GM18858 (cell line): ENCODE measurements around the gene TNN.

Experiments used
- ATAC-seq: cut with Tn5 transposase; IDR thresholded peaks from one replicate; pipeline ENCODE4 v1.9.1; 2021; ENCODE audit not compliant: unreplicated experiment

The TNN gene

DNA sequence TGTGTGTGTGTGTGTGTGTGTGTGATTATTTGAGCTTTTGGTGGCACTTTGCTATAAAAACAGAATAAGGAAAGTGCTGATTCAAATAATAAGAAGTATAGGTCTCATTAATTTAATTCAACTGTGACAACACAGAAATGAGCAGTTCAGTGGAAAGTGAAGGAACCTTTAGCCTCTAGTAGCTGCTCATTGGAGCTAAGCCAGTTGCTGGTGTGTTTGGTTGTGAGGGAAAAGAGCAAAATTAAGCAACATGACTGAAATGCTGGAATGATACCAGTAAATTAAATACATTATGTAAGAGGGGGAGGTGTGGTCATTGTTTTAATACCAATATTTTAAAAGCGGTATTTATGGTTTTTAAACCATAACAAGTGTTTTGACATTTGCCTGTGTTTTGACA is 69.7 kb downstream of the TNN start:
- ATAC-seq = no peak

DNA sequence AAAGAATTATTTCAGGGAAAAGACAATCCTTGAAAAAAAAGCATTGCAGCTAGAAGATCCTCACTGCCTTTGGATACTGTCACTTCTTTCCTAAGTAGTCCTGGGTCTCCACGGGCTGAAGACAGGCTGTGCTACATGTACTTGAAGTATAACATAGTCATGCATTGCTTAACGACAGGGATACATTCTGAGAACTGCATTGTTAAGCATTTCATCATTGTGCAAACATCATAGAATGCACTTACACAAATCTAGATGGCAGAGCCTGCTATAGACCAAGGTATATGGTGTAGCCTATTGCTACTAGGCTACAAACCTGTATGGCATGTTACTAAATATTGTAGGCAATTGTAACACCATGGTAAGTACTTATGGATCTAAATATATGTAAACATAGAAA is 70.9 kb downstream of the TNN start:
- no peak for ATAC-seq

DNA sequence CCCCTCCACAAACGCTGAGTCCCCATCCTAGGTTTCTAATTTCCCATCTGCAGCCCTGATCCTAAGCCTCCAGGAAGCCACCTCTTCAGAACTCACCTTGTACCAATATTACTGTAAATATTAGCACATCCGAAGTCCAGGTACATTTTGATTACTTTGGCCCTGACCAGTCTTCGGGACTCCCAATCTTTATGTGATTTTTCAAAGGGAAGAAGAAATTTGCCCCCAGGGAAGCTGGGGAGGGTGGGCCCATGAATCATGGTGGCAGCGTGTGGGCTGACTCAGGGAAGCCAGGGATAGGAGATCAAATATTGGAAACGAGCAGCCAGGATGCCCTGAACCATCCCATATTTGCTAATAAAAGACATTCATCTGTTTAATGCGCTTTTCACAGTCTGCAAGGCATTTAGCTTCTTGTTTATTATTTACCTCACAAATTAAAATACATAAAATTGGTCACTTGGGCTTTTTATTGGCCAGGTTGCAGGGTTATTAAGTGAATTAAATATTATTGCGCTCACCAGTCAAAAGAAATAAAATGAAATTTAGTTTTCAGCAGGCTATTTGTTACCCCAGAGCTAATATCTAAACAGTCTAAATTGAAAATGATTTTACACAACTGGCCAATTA is 78.4 kb downstream of the TNN start:
- ATAC-seq = no peak

DNA sequence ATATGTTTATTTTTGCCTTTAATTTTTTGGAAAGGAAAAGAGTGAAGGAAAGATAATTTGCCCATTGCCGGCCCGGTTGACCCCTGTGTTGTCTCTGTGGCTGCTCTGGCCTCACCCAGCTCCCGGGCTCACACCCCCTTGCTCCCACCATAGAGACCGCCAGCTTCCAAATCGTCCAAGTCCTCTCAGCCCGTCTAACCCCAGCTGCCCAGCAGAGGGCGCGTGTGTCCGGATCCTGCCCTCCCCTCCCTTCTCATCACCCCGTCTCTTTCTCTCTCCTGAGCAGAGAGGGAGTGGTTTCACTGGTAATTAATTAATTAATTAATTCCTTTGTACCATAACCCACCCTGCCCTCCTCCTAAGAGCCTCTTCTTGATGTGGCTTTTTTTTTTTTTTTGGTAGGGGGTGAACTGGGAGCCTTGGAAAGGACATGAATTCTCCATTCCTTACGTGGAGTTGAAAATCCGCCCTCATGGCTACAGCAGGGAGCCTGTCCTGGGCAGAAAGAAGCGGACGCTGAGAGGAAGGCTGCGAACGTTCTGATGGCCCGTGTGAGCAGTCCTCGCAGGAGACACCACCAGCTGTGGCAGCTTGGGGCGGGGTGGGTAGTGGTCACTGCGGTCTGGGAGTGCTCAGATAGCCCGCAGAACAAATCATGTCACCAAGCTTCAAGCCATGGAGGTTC is 79.0 kb downstream of the TNN start:
- ATAC-seq = no peak

DNA sequence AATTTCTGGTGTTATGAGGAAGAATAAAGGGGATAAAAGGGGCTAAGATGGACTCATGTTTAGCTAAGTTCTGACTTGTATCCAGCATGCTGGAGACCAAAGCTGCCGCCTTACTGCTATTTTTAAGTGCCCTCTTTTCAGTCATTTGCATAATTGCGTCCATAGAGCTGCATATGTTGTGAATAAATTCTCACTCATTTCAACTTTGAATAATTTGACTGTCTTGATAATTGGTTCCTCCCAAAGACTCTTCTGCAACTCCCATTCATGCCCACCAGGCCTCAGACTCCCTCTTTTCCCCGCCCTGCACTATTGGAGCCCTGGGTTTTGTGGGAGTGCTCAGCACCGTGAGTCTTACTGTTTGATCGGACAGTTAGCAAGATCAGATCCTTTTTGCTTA is 79.9 kb downstream of the TNN start:
- ATAC-seq = no peak

DNA sequence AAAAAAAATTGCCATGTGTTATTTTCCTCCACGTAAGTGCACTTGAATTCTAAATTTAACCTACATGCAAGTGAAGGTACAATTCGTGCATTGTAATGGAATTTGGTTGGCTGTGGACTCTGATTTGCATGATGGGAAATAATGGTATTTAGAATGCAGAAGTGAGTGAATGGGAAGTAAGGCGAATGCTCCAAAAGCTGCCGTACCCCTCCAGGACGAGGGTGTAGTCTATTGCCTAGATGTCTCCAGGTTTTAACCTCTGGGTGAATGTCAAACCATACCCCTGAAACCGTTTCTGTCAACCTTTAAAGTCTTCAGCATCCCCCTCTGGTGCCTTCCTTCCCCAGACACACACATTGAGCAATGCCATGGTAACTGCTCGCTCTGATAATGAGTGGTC is 80.4 kb downstream of the TNN start:
- no peak for ATAC-seq

DNA sequence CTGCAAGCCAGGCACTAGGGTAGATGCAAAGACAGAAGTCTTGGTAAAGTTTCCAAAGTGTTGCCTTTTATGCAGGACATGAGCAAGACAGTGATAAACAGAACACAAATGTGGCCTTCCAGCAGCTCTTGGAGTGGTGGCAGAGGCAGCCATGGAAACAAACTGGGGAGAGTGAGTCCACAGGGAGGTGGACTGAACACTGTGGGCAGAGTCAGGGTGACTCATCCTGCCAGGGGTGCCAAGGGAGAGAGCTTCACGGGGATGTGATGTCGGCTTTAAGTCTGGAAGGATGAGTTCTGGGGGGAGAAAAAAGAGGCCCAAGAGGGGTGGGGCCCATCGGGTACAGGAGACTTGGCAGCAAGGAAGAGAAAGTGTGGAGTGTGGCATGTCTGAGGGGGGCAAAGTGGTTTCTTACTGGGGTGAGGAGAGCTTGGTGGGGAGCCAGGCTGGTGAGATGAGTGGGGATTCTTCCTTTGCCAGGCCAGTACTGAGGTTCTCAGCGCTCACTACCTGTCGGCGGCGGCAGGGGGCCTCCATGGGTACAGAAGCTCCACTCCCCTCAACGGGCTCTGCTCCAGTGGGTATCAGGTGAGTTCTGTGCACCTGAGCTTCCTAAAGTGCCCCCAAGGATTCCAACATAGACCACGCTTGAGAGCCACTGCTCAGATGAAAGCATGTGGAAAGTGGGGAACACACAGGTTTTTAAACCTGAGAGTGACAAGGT is 83.1 kb downstream of the TNN start:
- no peak for ATAC-seq

DNA sequence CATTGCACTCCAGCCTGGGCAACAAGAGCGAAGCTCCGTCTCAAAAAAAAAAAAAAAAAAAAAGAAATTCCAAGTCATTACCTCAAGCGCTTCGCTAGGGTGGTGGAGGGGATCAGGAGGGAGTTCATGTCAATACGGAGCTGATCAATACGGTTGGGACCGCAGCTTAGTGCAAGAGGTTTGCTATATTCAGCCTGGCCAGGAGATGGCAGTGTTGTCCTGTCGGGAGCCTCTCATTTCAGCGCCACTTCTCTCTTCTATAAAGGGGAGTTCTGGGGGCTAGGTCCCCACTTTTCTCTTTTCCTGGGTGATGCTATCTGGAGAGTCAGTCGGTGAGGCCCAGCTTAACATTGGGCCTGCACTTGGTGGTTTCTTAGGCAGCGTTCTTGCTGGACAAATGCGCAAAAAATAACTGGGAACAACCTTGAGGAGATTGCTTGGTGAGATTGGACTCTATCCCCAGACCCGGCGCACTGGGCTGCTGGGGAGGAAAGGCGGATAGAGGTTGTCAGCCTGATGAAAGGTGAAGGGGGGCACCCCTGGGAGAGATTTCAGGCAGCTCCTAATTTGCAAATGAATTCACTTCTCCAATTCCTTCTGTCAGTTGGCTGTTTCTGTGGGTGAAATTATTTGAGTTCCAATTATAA is 84.5 kb downstream of the TNN start:
- ATAC-seq = no peak

DNA sequence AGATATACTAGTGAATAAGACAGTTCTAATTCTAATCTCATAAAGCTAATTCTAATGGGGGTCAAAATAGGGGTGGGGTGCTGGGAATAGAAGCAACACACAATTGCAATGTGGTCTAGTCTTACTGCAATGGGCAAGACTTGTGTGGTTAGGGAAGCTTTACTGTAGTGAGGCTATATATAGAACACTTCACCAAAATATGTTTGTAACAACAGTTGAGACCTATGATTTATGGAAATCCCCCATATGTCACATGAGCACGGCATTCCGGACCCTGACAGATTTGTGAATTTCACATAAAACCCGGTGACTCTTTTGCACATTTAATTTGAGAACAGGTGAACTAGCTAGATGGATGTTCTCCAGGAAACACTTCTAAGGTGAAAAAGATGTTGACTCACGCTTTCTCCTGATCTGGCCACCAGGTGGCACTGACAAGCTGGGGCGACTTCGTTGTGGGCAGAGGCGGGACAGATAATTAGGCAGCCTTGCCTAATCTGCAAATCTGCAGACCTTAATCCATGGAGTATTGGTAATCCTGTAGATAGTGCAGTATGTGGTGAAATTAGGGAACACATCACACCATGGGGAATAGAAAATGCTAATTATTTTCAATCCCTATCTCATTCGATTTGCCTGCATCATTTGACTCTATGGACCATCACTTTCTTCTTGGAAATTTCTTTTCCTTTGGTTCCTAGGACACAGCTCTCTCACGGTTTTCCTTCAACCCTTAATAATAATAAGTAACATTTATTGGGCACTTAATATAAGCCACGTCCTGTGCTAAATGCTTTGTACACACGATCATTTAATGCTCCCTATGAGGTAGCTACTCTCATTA is 87.2 kb downstream of the TNN start:
- no peak for ATAC-seq

DNA sequence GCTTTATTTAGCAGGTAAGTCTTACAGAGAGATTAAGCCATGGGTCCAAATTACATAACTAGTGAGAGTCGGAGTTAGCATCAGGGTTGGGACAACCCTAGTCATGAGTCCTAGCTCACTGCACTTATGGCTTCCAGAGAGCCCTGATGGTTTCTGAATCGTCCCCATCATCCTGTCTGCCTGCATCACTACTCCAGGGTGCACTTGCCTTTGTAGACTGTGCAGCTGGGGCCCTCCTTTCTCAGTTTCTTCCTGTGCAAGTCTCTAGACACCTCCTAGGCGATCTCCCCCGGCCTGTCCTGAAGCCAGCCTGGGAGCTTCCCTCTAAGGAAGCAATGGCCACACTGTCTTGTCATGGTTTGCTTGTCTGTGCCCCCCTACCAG is 87.8 kb downstream of the TNN start:
- ATAC-seq = no peak

DNA sequence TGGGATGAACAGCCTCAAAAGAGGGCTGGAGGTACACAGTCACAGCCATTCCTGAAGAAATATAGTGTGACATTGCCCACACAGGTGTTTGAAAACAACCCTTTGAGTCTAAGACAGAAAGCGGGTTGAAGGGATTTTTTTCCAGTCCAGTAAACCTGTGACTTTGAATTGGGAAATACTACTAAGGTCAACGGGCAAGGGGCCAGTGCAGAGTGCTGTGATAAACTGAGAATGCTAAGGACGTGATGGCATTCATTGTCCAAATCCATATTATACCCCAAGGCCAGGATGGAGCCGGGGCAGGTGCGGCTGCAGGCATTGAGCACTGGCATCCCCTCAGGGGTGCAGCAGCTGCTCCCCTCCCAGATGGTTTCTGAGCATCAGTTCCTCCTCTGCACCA is 88.3 kb downstream of the TNN start:
- ATAC-seq = no peak

DNA sequence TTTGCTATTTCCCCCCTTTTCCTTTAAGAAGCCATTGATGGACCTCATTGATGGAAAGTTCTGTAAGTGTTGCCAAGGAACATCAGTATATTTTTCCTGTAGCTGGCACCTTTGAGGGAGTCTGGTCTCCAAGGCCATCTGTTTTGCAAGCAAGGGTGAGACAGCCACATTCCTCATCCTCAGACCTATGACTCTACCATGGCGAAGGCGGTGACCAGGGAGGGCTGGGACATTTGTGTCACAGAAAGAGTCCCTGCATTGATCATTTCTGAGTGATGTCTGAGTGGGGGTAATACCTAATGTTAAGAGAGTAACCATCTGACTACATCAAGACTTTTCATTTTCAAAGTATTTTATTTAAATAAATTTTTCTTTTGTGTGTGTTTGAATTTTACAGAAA is 89.6 kb downstream of the TNN start:
- ATAC-seq = no peak

DNA sequence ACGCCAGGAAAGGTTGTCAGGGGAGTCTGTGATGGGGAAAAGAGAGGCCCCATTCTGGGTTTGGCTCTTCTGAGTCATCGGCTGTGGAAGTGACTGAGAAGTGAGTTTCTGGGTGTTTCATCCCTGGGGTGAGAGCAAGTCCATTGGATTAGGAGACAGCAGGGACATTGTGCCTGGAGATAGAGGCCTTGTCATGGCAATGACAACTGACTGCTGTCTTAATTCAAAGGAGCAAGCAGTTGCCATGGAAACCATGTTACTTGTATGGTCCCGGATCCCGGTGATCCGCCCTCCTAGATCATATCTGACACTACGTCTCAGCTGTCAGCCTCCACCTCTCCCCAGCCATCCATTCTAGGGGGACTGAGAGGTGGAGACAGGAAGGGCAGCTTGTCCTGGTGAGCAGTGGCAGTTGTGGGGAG is 90.5 kb downstream of the TNN start:
- ATAC-seq = no peak

DNA sequence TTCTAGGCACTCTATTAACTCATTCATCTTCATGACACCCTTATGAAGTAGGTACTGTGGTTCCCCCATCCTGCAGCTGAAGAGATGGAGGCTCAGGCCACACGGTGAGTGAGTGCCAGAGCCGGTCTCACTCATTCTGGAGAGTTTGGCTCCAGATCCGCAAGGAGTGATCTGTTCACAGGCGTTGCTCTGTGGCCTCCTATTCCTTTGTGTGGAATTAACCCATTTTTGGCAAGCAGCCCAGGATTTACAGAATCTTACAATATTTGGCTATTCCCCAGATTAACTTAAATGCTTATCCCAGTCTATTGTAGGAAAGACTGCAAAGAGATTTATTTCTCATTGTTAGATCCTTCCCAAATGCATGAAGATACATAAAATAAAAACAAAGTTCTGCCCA is 95.3 kb downstream of the TNN start:
- no peak for ATAC-seq

DNA sequence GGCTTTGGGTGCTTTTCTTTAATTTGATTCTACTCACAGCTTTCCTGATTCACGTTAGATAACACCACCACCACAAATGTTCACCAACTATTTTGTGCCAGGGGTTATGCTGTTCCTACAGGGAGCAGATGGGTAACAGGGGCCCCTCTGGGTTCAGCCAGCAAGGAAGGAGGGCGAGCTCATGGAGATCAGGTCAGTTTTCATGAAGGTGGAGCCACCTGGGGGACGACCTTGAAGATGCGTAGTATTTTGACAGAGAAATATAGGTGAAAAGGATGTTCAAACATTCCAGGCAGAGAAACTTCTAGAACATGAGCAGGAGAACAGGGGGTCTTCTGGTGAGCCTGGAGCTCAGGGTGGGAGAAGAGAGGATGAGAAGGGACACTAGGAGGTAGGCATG is 96.1 kb downstream of the TNN start:
- no peak for ATAC-seq

DNA sequence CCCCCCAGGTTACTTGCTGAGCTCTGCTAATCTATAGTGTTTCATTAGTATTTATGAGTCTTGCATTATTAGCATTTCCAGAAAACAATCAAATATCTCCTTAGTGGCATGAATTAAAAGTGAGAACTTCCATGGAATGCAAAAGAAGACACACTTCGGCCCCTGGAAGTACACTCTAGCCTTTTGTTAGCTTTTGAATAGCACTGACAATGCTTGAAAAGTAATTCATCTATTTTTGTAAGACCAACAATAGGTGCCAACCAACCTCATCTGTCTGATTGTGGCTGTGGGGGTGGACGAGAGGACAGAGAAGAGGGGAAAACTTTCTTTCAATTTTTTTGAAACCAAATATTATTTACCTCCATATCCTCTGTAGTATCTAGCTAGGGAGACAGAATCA is 97.1 kb downstream of the TNN start:
- no peak for ATAC-seq

DNA sequence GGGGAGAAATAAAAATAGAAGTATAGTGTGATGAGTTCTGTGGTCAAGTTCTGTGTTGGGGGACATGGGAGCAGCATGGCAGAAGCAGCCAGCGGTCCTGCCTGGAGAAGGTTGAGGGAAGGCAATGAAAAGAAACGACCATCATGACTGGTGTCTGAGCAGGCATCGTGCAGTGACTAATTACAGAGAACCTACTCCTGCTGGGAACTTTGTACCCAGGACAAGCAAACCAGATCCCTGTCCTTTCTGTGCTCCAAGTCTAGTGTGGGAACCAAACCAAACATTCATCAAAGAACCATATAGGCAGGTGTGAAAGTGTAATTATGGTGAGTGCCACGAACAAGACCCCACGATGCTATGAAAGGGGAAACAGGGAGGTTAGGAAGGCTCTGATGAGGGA is 99.1 kb downstream of the TNN start:
- no peak for ATAC-seq

DNA sequence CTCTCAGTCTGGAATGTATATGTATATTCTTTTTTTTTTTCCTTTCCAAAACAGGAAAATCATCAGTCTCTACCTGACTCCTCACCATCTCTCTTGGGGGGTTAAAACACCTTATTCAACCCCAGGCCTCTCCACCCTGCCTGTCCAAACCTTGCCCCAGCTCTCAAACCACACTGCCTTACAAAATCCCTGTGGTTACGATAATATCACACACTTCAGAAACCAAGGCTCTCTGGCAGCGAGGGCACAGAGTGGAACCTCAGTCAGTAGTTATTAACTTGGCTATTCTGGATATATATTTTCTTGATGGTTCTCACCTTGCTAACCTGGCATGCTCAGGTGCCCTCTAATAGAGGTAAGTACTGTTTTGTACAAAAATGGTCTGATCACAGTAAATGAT is 100.2 kb downstream of the TNN start:
- ATAC-seq = no peak

DNA sequence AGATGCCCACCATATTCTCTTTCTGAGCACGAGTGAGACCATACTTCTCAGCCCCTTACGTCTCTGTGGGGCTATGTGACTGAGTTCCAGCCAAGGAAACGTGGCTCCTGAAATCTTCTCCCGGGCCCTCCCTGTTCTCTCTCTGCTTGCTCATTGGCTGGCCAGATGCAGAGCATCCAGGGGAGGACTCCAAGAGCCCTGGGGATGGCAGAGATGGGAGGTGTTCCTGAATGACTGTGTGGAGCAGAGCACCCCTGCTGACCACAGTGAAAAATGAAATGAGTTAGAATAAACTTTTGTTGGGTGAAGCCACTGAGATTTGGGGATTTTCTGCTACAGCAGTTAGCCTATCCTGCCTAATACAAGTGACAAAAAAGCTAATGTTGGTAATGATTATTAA is 101.1 kb downstream of the TNN start:
- ATAC-seq = no peak

DNA sequence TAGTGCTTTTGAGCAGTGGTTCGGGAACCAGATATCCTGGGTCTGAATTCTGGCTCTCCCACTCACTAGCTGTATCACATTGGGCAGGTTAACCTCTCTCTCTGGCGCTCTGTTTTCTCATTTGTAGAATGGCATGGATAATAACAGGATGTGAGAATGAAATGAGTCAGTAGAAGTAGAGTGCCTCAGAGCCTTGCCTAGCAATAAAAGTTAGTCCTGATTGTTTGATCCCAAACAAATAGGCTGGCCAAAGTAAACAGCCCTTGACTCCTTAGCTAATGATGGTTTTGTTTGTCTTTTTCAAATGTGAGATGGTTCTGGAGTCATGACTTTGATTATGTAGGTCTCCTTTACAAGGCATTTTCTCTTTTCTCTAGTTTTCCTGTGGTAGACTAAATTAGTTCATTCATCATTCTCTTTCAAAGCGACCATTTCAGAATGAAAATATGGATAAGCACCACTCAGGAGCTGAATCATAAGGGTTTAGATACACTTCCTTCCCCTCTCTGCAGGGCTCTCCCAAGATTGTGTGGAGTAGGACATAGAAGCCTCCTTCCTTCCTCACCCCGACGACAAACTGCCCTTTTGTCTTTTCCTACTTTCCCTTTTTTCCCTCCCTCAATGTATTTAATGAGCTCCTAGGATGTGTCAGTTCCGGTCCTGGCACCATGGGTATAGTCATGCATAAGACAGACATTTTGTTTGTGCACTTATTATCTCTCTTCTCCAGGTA is 101.8 kb downstream of the TNN start:
- no peak for ATAC-seq
